ENCODE measurements around the gene TSPAN16.

The TSPAN16 gene

DNA sequence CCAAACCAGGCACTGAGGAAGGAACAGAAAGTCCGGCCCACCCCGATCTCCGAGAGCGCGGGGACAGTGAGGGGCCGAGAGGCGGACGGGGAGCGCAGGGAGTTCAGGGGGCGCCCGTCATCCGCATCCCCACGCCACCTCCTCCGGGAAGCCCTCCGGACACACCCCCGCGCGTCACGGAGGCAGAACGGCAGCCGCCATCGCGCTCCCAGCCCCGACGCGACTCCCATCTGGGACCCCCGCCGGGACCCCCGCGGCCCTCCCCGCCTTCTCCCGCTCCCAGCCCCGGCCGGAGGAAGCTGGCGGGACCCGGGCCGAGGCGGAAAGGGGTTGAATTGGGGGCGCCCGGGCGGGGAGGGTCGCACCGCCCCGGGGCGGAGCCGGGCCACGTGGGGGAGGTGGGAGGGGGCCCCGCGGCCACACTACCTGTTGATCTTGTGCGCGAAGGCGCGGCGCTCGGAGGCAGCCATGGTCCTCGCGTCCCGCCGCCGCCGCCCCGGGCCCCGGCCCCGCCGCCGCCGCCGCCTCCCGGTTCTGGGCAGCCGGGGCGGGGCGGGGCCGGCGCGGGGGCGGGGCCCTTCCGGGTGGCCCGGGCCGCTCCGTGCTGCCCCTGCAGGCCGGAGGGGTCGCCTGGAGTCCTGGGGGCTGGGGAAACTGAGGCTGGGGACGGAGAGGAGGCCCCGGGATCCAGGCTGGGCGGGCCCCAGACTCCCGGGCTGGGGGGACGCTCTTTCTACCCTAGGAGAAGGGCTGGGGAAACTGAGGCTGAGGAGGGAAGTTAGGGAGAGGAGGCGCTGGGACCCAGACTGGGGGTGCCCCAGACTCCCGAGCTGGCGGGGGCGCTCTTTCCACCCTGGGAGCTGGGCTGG is 33.8 kb upstream of the TSPAN16 start, which contains the start of gene DOCK6:
Gene DOCK6, minus strand, starts transcription at position 554 of the 869 bp plus-strand sequence. Its CDS starts 84 bp downstream, at position 470.
- Histone ChIP-seq H3K36me3 (ENCODE audit: insufficient read depth, low read length) (no peaks in the 10 kb centered on the region), H2AFZ (ENCODE audit: low read depth, low read length) (peak within 1 kb of the TSS; percentile 83), H3K4me3 (ENCODE audit: low read length) (peak within 1 kb of the TSS; percentile 66), H3K4me1 (ENCODE audit: insufficient read depth, low read length) (peaks cover 6% of the 10 kb centered on the region), H3K27me3 (ENCODE audit: insufficient read depth, low read length) (no peaks in the 10 kb centered on the region), H3K9me3 (ENCODE audit: low read length) (no peaks in the 10 kb centered on the region)

DNA sequence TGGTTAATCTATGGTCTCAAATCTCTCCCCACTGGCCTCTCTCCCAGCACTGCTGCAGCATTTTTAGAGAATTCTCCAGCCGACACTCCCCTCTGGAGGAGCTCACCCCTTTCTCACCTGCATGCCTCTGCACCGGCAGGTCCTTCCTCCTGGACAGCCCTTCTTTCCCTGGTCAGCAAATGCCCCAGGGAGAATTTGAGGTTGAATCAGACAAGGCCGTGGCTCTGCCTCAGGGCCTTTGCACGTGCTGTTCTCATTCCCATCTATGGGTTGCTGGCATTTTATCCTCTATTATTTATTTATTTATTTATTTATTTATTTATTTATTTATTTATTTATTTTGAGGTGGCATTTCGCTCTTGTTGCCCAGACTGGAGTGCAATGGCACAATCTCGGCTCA is 32.2 kb upstream of the TSPAN16 start:
- Histone ChIP-seq H3K36me3 (ENCODE audit: insufficient read depth, low read length) (no peaks in the 10 kb centered on the region), H3K9me3 (ENCODE audit: low read length) (no peaks in the 10 kb centered on the region), H2AFZ (ENCODE audit: low read depth, low read length) (no peak overlapping the region), H3K4me3 (ENCODE audit: low read length) (no peak overlapping the region), H3K4me1 (ENCODE audit: insufficient read depth, low read length) (peaks cover 6% of the 10 kb centered on the region), H3K27me3 (ENCODE audit: insufficient read depth, low read length) (no peaks in the 10 kb centered on the region)

DNA sequence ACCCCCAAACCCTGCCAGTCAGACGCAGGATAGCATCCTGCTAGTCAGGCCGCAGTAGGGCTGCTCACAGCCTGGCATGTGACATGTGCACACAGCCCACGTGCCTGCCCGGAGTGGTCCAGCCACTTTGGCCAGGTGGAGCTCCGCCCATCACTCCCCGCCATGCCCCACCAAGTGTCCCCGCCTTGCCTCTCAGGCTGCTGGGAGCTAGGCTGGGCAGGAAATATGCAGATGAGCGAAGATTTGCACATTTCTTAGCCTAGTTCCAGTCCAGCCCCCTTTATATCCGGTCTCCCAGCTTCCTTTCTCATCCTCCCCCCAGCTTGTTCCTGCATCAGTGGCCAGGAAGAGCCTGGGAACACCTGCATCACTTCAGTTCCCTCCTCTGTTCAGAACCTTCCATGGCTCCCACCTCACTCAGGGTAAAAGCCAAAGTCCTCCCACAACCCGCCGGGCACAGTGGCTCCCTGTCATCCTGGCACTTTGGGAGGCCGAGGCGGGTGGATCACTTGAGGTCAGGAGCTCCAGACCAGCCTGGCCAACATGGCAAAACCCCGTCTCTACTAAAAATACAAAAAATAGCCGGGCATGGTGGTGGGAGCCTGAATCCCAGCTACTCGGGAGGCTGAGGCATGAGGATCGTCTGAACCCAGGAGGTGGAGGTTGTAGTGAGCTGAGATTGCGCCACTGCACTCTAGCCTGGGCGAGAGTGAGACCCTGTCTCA is 31.3 kb upstream of the TSPAN16 start:
- Histone ChIP-seq H3K4me3 (ENCODE audit: low read length) (no peak overlapping the region), H3K9me3 (ENCODE audit: low read length) (no peaks in the 10 kb centered on the region), H3K27me3 (ENCODE audit: insufficient read depth, low read length) (no peaks in the 10 kb centered on the region), H3K4me1 (ENCODE audit: insufficient read depth, low read length) (peaks cover 11% of the 10 kb centered on the region), H3K36me3 (ENCODE audit: insufficient read depth, low read length) (no peaks in the 10 kb centered on the region), H2AFZ (ENCODE audit: low read depth, low read length) (no peak overlapping the region)

DNA sequence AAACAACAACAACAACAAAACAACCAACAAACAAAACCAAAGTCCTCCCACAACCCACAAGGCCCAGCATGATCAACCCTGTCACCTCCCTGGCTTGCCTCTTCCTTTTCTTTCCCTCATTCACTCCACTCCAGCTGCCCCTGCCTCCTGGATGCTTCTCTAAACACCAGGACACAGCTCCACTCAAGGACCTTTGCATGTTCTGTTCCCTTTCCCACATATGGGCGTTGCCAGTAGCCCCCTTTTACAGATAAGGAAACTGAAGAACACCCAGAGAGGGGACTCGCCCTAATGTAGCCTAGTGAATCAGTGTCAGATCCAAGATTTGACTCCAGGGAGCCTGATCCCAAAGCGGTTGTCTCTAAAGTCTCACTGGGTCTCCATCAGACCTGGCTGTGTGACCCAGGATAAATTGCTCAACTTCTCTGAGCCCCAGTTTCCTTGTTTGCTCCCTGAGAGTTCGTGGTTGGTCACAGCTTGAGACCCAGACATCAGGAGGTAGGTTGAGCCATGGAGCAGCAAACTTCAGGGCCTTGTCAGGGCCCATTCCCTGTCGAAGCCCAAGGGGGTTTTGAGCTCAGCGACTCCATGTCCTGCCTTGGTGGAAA is 30.7 kb upstream of the TSPAN16 start:
- Histone ChIP-seq H3K36me3 (ENCODE audit: insufficient read depth, low read length) (no peaks in the 10 kb centered on the region), H3K27me3 (ENCODE audit: insufficient read depth, low read length) (no peaks in the 10 kb centered on the region)

DNA sequence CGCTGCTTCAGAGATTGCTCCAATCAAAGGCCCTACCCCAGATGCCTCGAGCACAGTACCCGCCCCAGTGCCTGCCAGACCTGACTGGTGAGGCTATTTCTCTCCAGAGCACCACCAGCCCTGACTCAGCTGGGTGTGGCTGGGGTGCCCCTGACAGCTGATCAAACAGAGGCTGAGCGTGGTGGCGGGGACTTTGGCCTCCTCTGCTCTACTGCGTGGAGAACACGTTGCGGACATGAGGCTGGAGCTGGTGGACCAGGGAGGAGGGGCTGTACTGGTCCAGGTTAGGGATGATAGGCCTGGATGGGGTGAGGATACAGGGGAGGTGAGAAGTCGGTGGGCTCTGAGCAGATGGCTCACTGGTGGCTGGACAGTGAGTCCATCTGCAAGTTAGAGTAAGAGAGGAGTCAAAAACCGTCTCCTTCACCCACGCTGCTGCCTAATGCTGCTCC is 30.1 kb upstream of the TSPAN16 start:
- Histone ChIP-seq H3K4me1 (ENCODE audit: insufficient read depth, low read length) (peaks cover 11% of the 10 kb centered on the region), H3K36me3 (ENCODE audit: insufficient read depth, low read length) (no peaks in the 10 kb centered on the region), H3K27me3 (ENCODE audit: insufficient read depth, low read length) (no peaks in the 10 kb centered on the region), H3K4me3 (ENCODE audit: low read length) (no peak overlapping the region), H2AFZ (ENCODE audit: low read depth, low read length) (no peak overlapping the region), H3K9me3 (ENCODE audit: low read length) (no peaks in the 10 kb centered on the region)

More for the DNA sequence above, 30.7 kb upstream of the TSPAN16 start:
- H3K4me1 ChIP-seq (ENCODE audit: insufficient read depth, low read length) = peaks cover 11% of the 10 kb centered on the region
- H3K4me3 ChIP-seq (ENCODE audit: low read length) = no peak overlapping the region
- H2AFZ ChIP-seq (ENCODE audit: low read depth, low read length) = no peak overlapping the region
- no peaks in the 10 kb centered on the region for H3K9me3 ChIP-seq (ENCODE audit: low read length)

DNA sequence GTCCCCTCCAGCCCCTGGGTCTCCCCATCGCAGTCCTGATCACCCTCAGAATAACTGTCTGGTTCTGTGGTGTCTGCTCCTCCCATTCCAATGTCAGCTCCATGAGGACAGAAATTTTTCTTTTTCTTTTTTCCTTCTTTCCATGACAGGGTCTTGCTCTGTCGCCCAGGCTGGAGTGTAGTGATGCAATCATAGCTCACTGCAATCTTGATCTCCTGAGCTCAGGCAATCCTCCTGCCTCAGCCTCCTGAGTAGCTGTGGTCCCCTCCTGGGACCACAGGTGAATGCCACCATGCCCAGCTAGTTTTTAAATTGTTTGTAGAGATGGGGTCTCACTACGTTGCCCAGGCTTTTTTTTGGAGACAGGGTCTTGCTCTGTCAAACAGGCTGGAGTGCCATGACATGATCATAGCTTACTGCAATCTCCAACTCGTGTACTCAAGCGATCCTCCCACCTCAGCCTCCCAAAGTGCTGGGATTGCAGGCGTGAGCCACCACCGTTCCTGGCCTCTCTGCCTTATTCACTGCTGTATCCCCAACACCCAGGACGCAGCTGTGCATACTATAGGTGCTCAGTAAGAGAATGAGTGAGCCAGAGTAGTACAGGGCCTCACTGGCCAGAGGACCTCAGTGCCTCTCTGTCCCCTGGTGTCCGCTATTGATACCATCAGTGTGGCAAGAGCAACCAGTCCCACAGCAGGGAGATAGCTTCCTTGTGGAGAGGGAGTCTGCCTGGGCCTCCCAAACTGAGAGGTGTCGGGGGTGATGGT is 28.5 kb upstream of the TSPAN16 start:
- H3K4me3 ChIP-seq (ENCODE audit: low read length) = no peak overlapping the region
- H3K9me3 ChIP-seq (ENCODE audit: low read length) = no peaks in the 10 kb centered on the region
- H2AFZ ChIP-seq (ENCODE audit: low read depth, low read length) = no peak overlapping the region
- H3K27me3 ChIP-seq (ENCODE audit: insufficient read depth, low read length) = no peaks in the 10 kb centered on the region
- no peaks in the 10 kb centered on the region for H3K36me3 ChIP-seq (ENCODE audit: insufficient read depth, low read length)
- H3K4me1 ChIP-seq (ENCODE audit: insufficient read depth, low read length) = peaks cover 5% of the 10 kb centered on the region

DNA sequence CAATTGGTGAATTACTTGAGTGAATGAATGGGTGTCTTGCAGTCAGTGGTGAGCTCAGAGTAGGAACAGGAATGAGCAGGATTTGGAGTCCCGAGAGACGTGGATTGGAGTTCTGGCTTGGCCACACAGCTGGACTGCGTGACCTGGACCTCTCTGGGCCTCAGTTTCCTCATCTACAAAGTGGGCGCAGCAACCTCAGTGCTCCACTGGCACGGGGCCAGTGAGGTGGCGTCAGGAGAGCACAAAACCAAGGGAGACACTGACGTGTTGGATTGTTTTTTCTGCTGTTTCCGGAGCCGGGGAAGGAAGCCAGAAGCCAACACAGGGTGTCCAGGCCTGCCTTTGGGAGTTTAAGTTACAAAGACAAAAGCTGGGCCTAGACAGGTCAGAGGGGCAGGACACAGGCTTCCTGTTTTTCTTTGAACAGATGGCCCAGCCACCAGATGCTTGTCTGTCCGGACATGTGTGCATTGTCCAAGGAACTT is 27.1 kb upstream of the TSPAN16 start:
- Histone ChIP-seq H3K4me1 (ENCODE audit: insufficient read depth, low read length) (peaks cover 5% of the 10 kb centered on the region), H3K36me3 (ENCODE audit: insufficient read depth, low read length) (no peaks in the 10 kb centered on the region), H3K9me3 (ENCODE audit: low read length) (no peaks in the 10 kb centered on the region), H3K27me3 (ENCODE audit: insufficient read depth, low read length) (no peaks in the 10 kb centered on the region), H2AFZ (ENCODE audit: low read depth, low read length) (no peak overlapping the region), H3K4me3 (ENCODE audit: low read length) (no peak overlapping the region)

DNA sequence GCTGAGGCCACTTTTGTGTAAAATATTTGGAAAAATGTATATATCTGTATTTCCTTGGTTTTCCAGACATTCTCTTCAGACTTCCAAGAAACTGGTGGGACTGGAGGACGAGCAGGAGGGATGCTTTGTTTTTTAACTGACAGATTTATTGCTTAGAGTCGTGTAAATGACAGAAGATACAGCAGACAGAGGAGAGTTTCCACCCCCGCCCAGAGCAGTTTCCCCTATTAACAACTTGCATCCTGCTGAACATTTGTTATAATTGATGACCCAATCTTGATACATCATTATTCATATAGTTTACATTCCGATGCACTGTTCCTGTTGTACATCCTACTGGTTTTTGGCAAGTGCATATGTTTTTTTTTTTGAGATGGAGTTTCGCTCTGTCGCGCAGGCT is 26.6 kb upstream of the TSPAN16 start:
- Histone ChIP-seq H3K27me3 (ENCODE audit: insufficient read depth, low read length) (no peaks in the 10 kb centered on the region), H2AFZ (ENCODE audit: low read depth, low read length) (no peak overlapping the region), H3K4me1 (ENCODE audit: insufficient read depth, low read length) (peaks cover 5% of the 10 kb centered on the region), H3K9me3 (ENCODE audit: low read length) (no peaks in the 10 kb centered on the region), H3K4me3 (ENCODE audit: low read length) (no peak overlapping the region), H3K36me3 (ENCODE audit: insufficient read depth, low read length) (no peaks in the 10 kb centered on the region)

DNA sequence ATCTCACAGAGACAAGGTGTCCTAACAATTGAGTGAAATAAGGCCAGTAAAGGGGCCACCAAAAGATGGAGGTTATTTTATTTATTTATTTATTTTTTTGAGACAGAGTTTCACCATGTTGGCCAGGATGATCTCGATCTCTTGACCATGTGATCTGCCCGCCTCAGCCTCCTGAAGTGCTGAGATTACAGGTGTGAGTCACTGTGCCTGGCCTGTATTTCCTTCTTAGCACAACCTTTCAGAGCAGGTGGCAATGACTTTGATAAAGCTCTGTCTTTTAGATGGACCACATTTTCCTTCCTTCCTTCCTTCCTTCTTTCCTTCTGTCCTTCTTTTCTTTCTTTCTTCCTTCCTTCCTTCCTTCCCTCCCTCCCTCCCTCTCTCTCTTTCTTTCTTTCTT is 22.7 kb upstream of the TSPAN16 start:
- no peaks in the 10 kb centered on the region for H3K9me3 ChIP-seq (ENCODE audit: low read length)
- no peak overlapping the region for H3K4me3 ChIP-seq (ENCODE audit: low read length)
- H3K36me3 ChIP-seq (ENCODE audit: insufficient read depth, low read length) = no peaks in the 10 kb centered on the region
- H3K27me3 ChIP-seq (ENCODE audit: insufficient read depth, low read length) = no peaks in the 10 kb centered on the region
- H2AFZ ChIP-seq (ENCODE audit: low read depth, low read length) = no peak overlapping the region
- peaks cover 10% of the 10 kb centered on the region for H3K4me1 ChIP-seq (ENCODE audit: insufficient read depth, low read length)

DNA sequence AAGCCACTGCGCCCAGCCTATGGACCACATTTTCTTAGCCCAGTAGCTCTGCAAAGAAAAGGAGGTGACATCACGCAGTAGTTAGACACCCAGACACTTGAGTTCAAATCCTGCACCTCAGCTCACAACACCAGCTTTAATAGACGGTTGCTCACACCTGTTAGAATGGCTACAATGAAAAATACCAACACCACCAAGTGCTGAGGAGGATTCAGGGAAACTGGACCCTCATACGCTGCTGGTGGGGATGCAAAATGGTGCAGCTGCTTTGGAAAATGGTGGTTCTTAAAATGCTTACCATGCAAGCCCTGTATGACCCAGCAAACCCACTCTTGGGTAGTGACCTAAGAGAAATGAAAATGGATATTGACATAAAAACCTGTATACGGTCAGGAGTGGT is 22.0 kb upstream of the TSPAN16 start:
- no peaks in the 10 kb centered on the region for H3K27me3 ChIP-seq (ENCODE audit: insufficient read depth, low read length)
- H3K4me3 ChIP-seq (ENCODE audit: low read length) = no peak overlapping the region
- H2AFZ ChIP-seq (ENCODE audit: low read depth, low read length) = no peak overlapping the region
- peaks cover 12% of the 10 kb centered on the region for H3K4me1 ChIP-seq (ENCODE audit: insufficient read depth, low read length)
- no peaks in the 10 kb centered on the region for H3K9me3 ChIP-seq (ENCODE audit: low read length)
- H3K36me3 ChIP-seq (ENCODE audit: insufficient read depth, low read length) = no peaks in the 10 kb centered on the region

DNA sequence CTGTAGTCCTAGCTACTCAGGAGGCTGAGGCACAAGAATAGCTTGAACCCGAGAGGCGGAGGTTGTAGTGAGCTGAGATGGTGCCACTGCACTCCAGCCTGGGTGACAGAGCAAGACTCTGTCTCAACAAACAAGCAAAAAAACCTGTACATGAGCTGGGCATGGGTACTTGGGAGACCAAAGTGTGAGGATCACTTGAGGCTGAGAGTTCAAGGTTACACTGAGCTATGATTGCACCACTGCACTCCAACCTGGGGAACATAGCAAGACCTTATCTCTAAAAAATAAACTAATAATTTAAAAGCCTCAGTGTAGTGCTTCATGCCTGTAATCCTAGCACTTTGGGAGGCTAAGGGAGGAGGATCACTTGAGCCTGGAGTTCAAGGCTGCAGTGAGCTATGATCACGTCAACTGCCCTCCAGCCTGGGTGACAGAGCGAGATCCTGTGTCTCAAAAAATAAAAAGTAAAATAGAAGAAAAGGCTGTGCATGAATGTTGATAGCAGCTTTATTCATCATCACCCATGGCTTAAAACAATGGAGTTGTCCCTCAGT is 21.4 kb upstream of the TSPAN16 start:
- no peaks in the 10 kb centered on the region for H3K9me3 ChIP-seq (ENCODE audit: low read length)
- H3K36me3 ChIP-seq (ENCODE audit: insufficient read depth, low read length) = no peaks in the 10 kb centered on the region
- H3K27me3 ChIP-seq (ENCODE audit: insufficient read depth, low read length) = no peaks in the 10 kb centered on the region
- H2AFZ ChIP-seq (ENCODE audit: low read depth, low read length) = no peak overlapping the region
- no peak overlapping the region for H3K4me3 ChIP-seq (ENCODE audit: low read length)
- H3K4me1 ChIP-seq (ENCODE audit: insufficient read depth, low read length) = peaks cover 10% of the 10 kb centered on the region

DNA sequence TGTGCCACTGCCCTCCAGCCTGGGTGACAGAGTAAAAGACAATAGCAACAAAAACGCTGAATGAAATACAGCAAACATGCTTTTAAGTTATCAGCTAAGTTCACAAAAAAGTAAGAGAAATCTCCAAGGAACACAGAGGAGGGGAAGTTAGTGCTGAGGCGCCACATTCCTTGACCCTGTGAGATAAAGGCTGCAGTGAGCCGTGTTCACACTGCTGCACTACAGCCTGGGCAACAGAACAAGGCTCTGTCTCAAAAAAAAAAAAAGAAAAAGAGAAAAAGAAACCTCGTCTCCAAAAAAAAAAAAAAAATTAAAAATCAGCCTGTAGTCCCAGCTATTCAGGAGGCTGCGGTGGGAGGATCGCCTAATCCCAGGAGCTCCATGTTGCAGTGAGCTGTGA is 17.3 kb upstream of the TSPAN16 start:
- Histone ChIP-seq H3K9me3 (ENCODE audit: low read length) (no peaks in the 10 kb centered on the region), H3K27me3 (ENCODE audit: insufficient read depth, low read length) (no peaks in the 10 kb centered on the region), H3K4me1 (ENCODE audit: insufficient read depth, low read length) (peaks cover 10% of the 10 kb centered on the region), H3K4me3 (ENCODE audit: low read length) (no peak overlapping the region), H3K36me3 (ENCODE audit: insufficient read depth, low read length) (no peaks in the 10 kb centered on the region), H2AFZ (ENCODE audit: low read depth, low read length) (no peak overlapping the region)
